RWPE1 (cell line): Measurements from ENCODE around the gene ANKDD1B.

ENCODE experiments used
- CTCF ChIA-PET: fragments of 350-600 bp; sonication (Branson Sonifier 250); formaldehyde crosslinking; extraction: SDS; loops from one replicate; lab custom pipeline; 2021; lab: Yijun Ruan, JAX
- POLR2A ChIA-PET: fragments of 400-600 bp; formaldehyde crosslinking; extraction: SDS; loops from one replicate; lab custom pipeline; 2020; ENCODE audit warnings: antibody characterized with exemption; ENCODE audit not compliant: low non-redundant PET; lab: Yijun Ruan, JAX
- DNase-seq: peaks from one replicate; pipeline ENCODE4 v3.0.0; 2012; ENCODE audit warnings: low spot score
- H3K27ac ChIP-seq: fragments of 450-650 bp; 2 replicates; pipeline ENCODE4 v1.5.1; 2017
- CTCF ChIP-seq: fragments of 450-650 bp; conservative IDR thresholded peaks from 2 replicates; pipeline ENCODE4 v1.5.1; 2017; ENCODE audit warnings: low read depth, mild to moderate bottlenecking

ANKDD1B gene

GRCh38 chr5:75654693-75655295 is 43.5 kb downstream of the ANKDD1B start:
- ChIA-PET CTCF (interaction anchor here (1.0 kb wide), 1 partner anchor 190 kb away, joined by 3 read pairs; no protein-coding TSS in a partner anchor), POLR2A (no interaction called here)
- DNase-seq: no peak
- H3K27ac ChIP-seq: no peak overlapping the region
- no peak for TF ChIP-seq CTCF

- peak overlapping the region; percentile 66 for H3K27ac ChIP-seq
- ChIA-PET POLR2A (no interaction called here), CTCF (interaction anchor here (0.7 kb wide), 1 partner anchor 34 kb away, joined by 3 read pairs; no protein-coding TSS in a partner anchor)
- no peak for TF ChIP-seq CTCF
- peak; percentile 48 for DNase-seq
These were observed 45.2 kb downstream of the ANKDD1B start for GRCh38 chr5:75656311-75657003.

- ChIA-PET CTCF (interaction anchor here (0.6 kb wide), 2 partner anchors 18 to 1868 kb away, joined by 3 read pairs; no protein-coding TSS in a partner anchor), POLR2A (no interaction called here)
- TF ChIP-seq CTCF: no peak
- no peak overlapping the region for H3K27ac ChIP-seq
- no peak for DNase-seq
These were observed 48.7 kb downstream of the ANKDD1B start for GRCh38 chr5:75659791-75660450.

- no peak for DNase-seq
- TF ChIP-seq CTCF: no peak
- CTCF ChIA-PET: no interaction called here
- no peak overlapping the region for H3K27ac ChIP-seq
- POLR2A ChIA-PET: interaction anchor here (0.6 kb wide), 1 partner anchor 488 kb away, joined by 4 read pairs; no protein-coding TSS in a partner anchor
These were observed 49.6 kb downstream of the ANKDD1B start for GRCh38 chr5:75660678-75661465.

- no peak for DNase-seq
- POLR2A ChIA-PET: no interaction called here
- CTCF ChIA-PET: interaction anchor here (0.5 kb wide), 1 partner anchor 23 kb away, joined by 3 read pairs; no protein-coding TSS in a partner anchor
- TF ChIP-seq CTCF: no peak
- H3K27ac ChIP-seq: no peak overlapping the region
These were observed 50.8 kb downstream of the ANKDD1B start for GRCh38 chr5:75662061-75662460.
